ENCODE data around the gene ZNF143. TPM values are rescaled to one million over a fixed set of nuclear protein-coding genes. Genes with fewer than 3 reads are reported as not detected.

Gene ZNF143
- total and polyA plus RNA-seq, 2 of the 4 experiments (the other 2 are of a cell fraction): 23.8 to 49.6 TPM

GRCh38 chr11:9563196-9563730 is 102.5 kb downstream of the ZNF143 start:
- H3K4ac ChIP-seq (ENCODE audit: low read depth, low read length): peak overlapping the region; percentile 69
- H3K36me3 ChIP-seq (ENCODE audit: control insufficient read depth, insufficient read depth, low read length): no peaks in the 10 kb centered on the region
- intact Hi-C loops (cut with micrococcal nuclease): no loop called here
- POLR2A ChIA-PET (ENCODE audit: unreplicated experiment): no interaction called here
- peak overlapping the region; percentile 31 for H4K91ac ChIP-seq (ENCODE audit: insufficient read depth, low read depth, low read length)
- no peaks in the 10 kb centered on the region for H4K20me1 ChIP-seq (ENCODE audit: insufficient read depth, low read length)
- in situ Hi-C loops (cut with MboI; ENCODE audit: low sequenced_read_pairs): no loop called here
- H3K9me3 ChIP-seq (ENCODE audit: control insufficient read depth, insufficient read depth, low read length): no peaks in the 10 kb centered on the region
- no peak overlapping the region for H3K4me3 ChIP-seq (ENCODE audit: insufficient read depth, low read depth, low read length)
- H2AK5ac ChIP-seq (ENCODE audit: low read depth, low read length): peak overlapping the region; percentile 69
- peaks cover 0 to 11% of the 10 kb centered on the region in 2 experiments; a peak in 2 of 4 replicates for H3K79me1 ChIP-seq (ENCODE audit: low read depth in 1 of 2, low read length in 2 of 2)
- CTCF ChIA-PET: no interaction called here
- 0 out of 2 replicates have a peak overlapping the region, but pooled peaks have one; percentile 12 for H3K18ac ChIP-seq (ENCODE audit: low read depth, low read length)
- H2AK9ac ChIP-seq (replicated peaks; ENCODE audit: low read depth, low read length, poor library complexity): no peak overlapping the region
- BruUV-seq (replicated peaks): no TSS peak
- H3K4me2 ChIP-seq (ENCODE audit: low read depth, low read length): no peak overlapping the region
- H3K9me1 ChIP-seq (ENCODE audit: insufficient read depth, low read length): peaks cover 7% of the 10 kb centered on the region
- H4K5ac ChIP-seq (ENCODE audit: low read depth, low read length): 0 out of 2 replicates have a peak overlapping the region, but pooled peaks have one; percentile 49
- 0 out of 2 replicates have a peak overlapping the region, but pooled peaks have one; percentile 19 for H3K14ac ChIP-seq (replicated peaks; ENCODE audit: low read depth, low read length)
- dilution Hi-C loops (cut with HindIII; ENCODE audit: low sequenced_read_pairs, unreplicated experiment): no loop called here
- peak overlapping the region in 1 of 2 experiments; percentile 66; a peak in 1 of 4 replicates for H4K8ac ChIP-seq (ENCODE audit: low read depth in 2 of 2, low read length in 2 of 2)
- DNase-seq (no peak), ATAC-seq (ENCODE audit: low read depth) (no peak)
- H3K4me1 ChIP-seq (ENCODE audit: control insufficient read depth, insufficient read depth, low read length): peaks cover 8% of the 10 kb centered on the region
- TF ChIP-seq FOS (IDR thresholded peaks at IDR 0.05; ENCODE audit: low read depth, low read length): no peak
- TF ChIP-seq, protein P1, sequence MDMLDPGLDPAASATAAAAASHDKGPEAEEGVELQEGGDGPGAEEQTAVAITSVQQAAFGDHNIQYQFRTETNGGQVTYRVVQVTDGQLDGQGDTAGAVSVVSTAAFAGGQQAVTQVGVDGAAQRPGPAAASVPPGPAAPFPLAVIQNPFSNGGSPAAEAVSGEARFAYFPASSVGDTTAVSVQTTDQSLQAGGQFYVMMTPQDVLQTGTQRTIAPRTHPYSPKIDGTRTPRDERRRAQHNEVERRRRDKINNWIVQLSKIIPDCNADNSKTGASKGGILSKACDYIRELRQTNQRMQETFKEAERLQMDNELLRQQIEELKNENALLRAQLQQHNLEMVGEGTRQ (IDR thresholded peaks at IDR 0.05; ENCODE audit: low read depth, low read length): no peak
- TF ChIP-seq MXI1 (IDR thresholded peaks at IDR 0.05; ENCODE audit: borderline replicate concordance, low read depth, low read length): no peak
- TF ChIP-seq CEBPB (IDR thresholded peaks at IDR 0.05; ENCODE audit: low read depth, low read length): no peak
- no peak for TF ChIP-seq CHD1 (IDR thresholded peaks at IDR 0.05; ENCODE audit: low read depth, low read length)
- no peak for TF ChIP-seq NFE2L2 (IDR thresholded peaks at IDR 0.05; ENCODE audit: low read depth, low read length)
- no peak for TF ChIP-seq MAFK (IDR thresholded peaks at IDR 0.05; ENCODE audit: low read depth, low read length)
- no peak for TF ChIP-seq RFX5 (IDR thresholded peaks at IDR 0.05; ENCODE audit: low read depth, low read length)
- TF ChIP-seq ELK1 (IDR thresholded peaks at IDR 0.05; ENCODE audit: borderline replicate concordance, low read depth, low read length): no peak
- TF ChIP-seq CTCF (conservative IDR thresholded peaks at IDR 0.05; ENCODE audit: low read depth, low read length): no peak
- no peak for TF ChIP-seq MAZ (IDR thresholded peaks at IDR 0.05; ENCODE audit: borderline replicate concordance, low read depth, low read length)
- TF ChIP-seq BHLHE40 (IDR thresholded peaks at IDR 0.05; ENCODE audit: low read depth, low read length): no peak
- TF ChIP-seq SMC3 (IDR thresholded peaks at IDR 0.05; ENCODE audit: low read depth, low read length): no peak
- H3K27ac ChIP-seq (ENCODE audit: insufficient read depth, low read length): no peak overlapping the region
- no CpG with 5 or more reads among the region's 1 CpG for WGBS, 2 experiments (ENCODE audit: extremely low coverage in 2 of 2, insufficient read length in 1 of 2)
- no peak overlapping the region for H3K56ac ChIP-seq (ENCODE audit: extremely low read depth, insufficient read depth, low read length)
- peak overlapping the region; percentile 56 for H2BK120ac ChIP-seq (ENCODE audit: low read depth, low read length)
- no peak overlapping the region for H3K9ac ChIP-seq (ENCODE audit: low read depth, low read length)
- no peak overlapping the region for H3K23ac ChIP-seq (ENCODE audit: low read depth, low read length)
- H2BK5ac ChIP-seq (ENCODE audit: low read depth, low read length, poor library complexity, severe bottlenecking): no peak overlapping the region
- H3K27me3 ChIP-seq (ENCODE audit: control insufficient read depth, insufficient read depth, low read length): no peaks in the 10 kb centered on the region
- no peak overlapping the region for H2AFZ ChIP-seq (replicated peaks; ENCODE audit: low read length, poor library complexity)
- peak overlapping the region; percentile 73; the same call in 2 of the 3 replicates for H2BK15ac ChIP-seq (ENCODE audit: low read depth, low read length)
- peak overlapping the region; percentile 61 for H2BK20ac ChIP-seq (ENCODE audit: low read depth, low read length)
